T-helper 1 cell (primary cell): ENCODE results near the gene GPN2.

Source experiments
- DNase-seq, 5 donors: peaks; one replicate each; pipeline ENCODE4 v3.0.0-alpha.2; 2012 to 2020
- total RNA-seq, 4 donors: gene quantifications; one replicate each; lab custom pipeline; 2026; lab: John Stamatoyannopoulos, UW

The GPN2 gene
- 39.8 to 52.9 (median 43.6) reads per million in 4 donors for total RNA-seq

DNA sequence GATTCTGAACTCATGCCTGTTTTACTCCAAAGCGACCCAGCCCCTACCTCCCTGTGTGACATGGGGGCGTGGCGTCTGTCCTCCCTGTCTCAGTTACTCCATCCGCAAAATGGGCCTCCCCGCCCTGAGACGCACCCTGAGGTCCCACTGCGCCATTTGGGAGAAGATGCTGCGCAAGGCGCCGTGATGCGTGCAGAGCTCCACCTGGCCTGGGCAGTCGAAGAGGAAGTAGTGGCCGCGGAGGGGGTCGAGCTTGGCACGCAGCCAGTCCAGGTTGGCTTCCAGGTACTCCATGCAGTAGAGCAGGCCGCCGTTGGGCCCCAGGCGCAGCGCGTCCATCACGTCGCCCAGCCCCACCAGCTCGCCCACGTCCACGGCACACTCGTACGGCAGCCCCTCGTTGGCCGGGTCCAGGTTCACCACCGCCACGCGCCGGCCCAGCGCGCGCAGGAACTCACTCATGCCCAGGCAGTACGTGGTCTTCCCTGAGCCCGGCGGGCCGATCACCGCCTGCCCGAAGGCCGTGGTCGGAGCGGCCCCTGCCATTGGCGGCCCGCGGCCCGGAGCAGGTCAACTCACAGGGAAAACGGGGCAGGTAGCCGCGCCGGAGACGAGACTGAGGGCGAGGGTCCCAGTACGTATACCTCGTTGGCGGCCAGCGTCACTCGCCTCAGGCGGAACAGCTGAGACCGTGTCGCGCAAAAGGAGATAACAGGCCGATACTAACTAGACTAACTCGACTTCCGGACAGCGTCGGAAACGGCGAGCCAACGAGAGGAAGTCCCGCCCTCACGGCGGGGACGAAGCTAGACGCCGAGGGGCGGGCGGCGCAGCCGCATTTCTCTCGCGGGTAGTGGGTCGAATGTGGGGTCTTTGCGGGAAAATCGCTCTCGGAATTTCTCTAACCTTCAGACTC lies at the start of gene GPN2:
Gene GPN2, minus strand, starts transcription at position 733 of the 916 bp plus-strand sequence. Its CDS starts 187 bp downstream, at position 546.
- DNase-seq: peak; percentile 57 to 84 (median 72)

GRCh38 chr1:26938659-26939025 lies 48.6 kb upstream of the GPN2 start:
- DNase-seq: no peak

GRCh38 chr1:26938004-26938658 lies 48.0 kb upstream of the GPN2 start:
- DNase-seq: no peak

- no peak for DNase-seq
These were observed 46.7 kb upstream of the GPN2 start for GRCh38 chr1:26936823-26937222.

GRCh38 chr1:26932531-26932930 lies 42.4 kb upstream of the GPN2 start:
- DNase-seq: no peak

DNA sequence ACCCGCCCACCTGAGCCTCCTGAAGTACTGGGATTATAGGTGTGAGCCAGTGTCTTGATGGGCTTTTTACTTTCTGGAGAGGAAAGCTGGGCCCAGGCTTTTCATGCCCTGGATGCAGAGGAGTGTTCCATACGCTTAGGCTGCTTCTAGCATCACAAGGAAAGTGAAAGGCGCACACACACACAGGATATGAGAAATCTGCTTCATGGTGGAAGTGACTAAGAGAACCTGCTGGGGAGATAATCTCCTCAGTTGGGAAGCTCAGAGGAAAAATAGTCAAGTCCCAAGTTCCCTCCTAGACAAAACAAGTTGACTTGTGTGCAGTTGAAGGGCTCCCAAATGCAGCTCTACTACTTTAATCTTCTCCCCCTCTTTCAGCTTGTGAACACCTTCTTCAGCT lies 33.6 kb upstream of the GPN2 start:
- peak in 1 of 5 donors; percentile 18 for DNase-seq

DNA sequence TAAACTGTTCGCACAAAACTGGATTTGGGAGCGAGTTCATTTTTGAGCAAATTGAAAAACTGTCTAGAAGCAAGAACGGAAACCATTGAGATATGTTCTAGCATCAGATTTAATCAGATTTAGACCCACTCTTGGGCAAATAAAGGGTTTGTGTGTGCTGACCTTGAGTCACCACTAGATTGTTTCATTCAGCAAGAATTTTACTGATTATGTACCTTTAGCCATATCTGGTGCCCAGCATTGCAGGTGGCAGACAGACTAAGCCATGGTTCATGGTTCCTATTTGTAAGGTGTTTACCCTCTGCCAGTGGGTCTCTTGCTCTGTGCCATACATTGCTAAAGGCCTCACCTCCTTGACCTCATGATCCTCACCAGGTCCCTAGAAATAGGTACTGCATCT lies 32.8 kb upstream of the GPN2 start:
- no peak for DNase-seq

DNA sequence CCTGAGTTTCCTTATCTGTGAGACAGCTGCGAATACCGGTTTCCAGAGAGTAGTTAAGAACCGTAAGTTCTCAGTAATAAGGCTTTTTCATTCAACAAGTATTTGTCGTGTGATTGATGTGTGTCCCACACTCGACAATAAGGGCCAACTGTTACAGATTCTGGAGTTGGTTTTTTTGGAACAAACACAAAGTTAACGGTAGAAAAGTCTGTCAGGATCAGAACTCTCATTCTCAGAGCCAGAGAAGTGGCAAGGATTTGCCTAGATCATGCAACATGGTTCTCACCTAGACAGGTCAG lies 32.3 kb upstream of the GPN2 start:
- no peak for DNase-seq

DNA sequence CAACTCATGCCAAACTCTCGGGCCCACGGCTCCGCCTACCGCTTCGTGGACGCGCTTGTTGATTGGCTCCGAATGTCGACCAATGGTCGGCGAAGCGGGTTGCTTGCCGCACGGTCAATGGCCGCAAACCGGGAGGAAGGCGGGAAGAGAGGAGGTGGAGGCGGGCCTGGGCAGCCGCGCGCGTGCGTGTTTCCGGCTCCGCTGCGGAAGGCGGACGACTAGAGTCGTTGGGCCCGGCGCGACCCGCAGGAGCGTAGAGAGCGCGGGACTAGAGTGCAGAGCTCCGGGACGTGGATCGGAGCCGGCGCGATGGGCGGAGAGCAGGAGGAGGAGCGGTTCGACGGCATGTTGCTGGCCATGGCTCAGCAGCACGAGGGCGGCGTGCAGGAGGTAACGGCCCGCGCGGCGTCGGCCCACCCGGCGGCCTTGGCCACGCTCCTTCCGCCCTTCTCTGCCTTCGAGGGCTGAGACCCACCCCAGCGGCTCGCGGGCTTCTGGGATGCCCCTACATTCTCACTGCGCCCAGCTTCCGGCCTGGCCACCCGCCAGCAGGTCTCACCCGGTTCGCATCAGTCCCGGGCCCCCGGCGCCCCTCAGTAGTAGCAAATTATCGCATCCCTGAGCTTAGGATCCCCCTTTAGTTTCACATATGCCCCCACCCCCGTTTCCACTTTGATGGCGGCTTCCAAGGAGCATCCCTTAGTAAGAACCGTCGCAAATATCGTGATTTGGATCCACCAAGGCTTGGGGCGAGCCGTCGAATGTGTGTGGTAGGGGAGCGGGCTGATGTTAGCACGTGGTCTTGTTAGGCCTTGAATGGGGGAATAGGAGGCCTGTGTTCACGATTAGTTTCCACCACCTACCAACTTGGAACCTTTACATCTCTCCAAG lies 31.7 kb upstream of the GPN2 start, which contains the start of gene NUDC:
Gene NUDC, plus strand, starts transcription at position 204 of the 891 bp plus-strand sequence. Its CDS starts 106 bp downstream, at position 310.
- DNase-seq: peak; percentile 90 to 97 (median 94)

- no peak for DNase-seq
These were observed 31.1 kb upstream of the GPN2 start for GRCh38 chr1:26921126-26921539.

DNA sequence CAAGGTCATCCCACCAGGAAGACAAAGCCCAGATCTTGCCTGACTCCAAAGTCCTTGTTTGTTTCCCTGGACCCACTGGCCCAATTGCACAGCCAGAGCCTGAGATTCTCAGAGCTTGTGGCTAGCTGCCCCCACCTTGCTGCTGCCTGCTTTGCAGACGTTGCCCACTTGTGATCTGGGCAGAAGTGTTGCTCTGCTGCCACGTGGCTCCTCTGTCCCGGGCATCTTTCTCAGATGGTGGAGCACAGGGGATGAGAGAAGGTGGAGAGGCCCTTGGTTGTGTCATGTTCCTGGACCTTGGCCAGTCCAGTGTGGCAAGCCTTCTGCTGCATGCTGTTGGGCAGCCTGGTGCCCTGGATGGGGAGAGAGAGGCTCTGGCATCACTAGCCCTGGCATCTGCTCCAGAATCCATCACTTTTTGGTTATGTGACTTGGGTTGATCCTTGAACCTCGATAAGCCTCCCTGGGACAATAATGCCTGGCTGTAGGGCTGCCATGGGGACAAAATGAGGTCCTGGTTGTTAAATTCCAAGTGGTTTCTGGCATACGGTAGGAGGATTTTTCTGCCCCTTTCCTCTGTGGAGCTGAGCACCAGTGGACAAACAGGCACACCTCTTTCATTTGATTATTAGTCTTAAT lies 25.2 kb upstream of the GPN2 start:
- DNase-seq: no peak

DNA sequence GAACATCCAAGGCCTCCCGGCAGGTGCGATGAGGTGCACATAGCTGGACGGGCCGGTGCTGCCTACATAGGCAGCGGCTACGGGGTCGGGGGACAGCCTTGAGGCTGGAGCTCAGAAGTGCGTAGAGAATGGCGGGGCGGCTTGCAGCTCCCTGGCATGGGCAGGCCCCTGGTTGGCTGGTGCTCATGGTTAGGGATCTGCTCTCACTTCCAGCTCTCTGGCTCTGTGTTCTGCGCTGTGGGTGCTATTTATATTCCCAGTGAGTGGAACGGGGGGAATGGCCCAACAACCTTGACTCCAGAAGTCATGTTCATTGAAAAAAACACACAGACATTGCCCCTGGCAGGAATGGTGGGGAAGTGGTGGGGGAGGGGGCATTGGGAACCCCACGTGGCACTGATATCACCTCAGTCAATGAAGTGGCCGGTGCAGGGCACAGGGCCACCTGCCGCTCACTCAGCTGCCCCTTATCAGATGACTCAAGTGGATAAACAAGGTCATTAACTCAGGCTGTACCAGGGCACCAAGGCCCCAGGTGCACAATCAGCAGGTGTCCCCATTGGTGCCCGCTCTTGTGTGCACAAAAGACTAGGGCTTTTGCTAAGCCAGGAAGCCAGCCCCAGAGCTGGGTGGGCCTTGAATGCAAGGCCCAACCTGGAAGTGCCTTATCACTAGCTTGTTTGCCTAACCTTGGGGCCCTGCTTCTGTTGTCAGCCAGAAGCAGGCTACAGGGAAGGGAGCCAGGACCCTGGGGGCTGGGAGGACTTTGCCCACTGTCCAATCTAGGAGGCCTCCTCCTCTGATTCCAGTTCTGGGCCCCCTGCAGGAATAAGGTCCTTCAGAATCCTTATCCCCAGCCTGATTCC lies 23.9 kb upstream of the GPN2 start, which contains the start of gene NR0B2:
Gene NR0B2, minus strand, starts transcription at position 222 of the 866 bp plus-strand sequence. Its CDS starts 35 bp downstream, at position 187.
- DNase-seq: no peak

GRCh38 chr1:26913389-26913753 lies 23.3 kb upstream of the GPN2 start:
- no peak for DNase-seq

- DNase-seq: no peak
These were observed 22.0 kb upstream of the GPN2 start for GRCh38 chr1:26912147-26912490.

DNA sequence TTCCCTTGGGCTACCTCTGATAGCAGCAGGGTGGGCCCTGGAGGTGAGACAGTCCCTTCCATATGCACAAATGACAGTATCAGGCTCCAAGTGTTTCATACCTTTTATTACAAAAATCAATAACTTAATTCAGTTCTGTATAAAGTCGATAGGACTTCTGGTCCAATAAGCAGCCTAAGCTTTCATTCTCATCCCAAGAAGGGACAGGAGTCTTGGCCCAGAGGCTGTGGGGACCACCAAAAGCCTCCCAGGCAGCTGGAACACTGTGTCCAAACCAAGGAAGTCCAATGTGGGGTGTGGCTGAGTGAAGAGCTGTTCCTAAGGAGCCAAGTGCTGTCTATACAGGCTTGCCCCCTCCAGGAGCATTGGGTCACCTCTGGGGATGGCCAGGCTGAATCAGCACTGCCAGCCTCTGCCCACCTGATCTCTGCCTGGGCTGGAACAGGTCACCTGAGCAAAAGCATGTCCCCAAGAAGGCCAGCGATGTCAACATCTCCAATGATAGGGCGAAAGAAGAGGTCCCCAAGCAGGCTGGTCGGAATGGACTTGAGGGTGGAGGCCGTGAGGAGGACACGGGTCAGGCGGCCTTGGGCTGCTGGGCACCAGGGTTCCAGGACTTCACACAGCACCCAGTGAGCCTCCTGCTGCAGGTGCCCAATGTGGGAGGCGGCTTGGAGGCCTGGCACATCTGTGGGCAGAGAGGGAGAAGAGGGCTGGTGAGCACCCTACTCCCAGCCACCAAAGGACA lies 21.5 kb upstream of the GPN2 start:
- DNase-seq: no peak

DNA sequence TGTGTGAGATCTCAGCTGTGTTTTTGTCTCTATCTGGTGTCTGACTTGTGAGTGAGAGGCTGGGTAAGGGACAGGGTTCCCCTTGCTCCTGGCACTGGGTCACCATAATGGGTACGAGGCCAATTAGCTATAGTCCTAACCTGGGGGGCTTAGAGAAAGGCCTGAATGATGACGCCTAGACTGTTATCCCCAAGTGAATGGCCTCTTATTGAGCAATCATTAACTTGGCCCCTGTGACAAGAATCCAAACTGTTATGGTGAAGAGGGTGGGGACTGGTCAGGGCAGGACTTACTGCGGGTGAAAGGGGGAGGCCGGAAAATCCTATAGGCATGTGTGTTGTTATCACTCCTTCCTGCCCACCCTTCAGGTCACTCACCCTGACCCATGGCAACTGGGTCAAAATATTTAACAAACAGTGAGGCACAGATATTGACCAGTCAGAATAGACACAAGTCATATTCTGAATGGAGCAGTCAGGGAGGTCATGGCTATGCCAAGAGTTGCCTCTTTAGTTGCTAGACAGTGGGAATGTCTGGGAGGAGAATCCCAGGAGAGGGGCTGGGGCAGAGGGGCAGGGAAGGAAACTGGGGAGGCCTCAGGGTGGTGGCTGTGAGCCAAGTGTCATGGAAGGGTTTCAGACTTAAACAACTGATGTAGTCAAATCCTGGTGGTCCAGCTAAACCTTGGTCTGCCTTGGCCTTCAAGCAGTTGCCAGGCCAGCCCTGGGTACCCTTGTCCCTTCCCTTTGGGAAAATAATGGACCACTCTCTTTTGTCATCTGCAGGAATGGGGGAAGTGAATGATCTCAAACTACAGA lies 20.5 kb upstream of the GPN2 start:
- no peak for DNase-seq

DNA sequence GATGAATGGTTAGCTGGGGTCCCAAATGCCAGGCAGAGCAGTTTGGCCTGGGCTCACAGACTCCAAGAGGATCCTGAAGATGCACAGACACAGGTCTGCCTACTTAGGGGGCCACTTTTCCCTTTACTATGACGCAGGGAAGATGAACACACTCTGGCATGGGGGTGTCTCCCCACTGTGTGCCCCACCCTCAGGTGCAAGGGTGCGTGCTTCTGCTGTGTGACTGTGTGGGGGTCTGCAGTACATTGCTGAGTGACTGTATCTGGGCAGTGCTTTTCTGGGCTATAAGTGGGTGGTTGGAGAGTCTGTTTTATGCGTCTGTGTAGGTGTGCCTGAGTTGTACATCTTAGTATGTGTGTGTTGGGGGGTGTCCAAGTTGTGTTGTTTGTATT lies 19.9 kb upstream of the GPN2 start:
- DNase-seq: no peak

DNA sequence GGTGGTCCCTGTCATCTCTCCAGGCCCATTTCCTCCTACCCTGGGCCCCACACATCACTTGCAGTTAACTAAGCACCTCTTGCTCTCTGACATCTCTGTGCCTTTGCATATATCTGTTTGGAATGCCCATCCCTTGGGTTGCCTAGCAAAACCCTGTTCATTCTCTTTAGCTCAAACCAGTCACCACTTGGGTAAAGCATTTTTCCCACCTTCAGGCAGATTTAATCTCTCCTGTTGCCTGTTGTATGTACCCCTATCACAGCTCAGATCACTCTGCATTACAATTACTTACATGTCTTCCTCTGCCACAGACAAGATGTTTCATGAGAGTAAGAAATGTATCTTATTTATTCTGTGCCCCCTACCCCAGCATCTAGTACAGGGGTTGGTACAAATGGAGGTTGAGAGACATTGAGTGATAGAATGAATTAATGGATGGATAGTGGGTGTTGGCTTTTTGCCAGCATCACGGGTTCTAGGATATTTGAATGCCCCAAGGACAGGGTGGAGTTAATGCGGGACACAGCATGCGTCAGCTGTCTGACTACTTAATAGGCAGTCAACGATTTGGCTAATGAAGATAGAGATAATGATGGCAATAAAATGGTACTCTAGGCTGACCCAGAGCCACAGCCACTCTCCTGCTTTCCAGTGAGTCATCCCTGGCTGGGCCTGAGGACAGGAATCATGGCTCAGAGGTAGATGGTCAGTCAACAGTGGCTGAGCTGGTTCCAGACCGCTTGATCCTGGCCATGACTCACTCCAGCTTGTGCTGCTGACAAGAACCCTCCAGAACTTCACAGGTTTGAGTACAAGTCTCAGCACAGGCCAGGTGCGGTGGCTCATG lies 17.2 kb upstream of the GPN2 start:
- no peak for DNase-seq
